Heart left ventricle (tissue), 16 donors: ENCODE data around the gene KRIT1. TPM values are rescaled to one million over a fixed set of nuclear protein-coding genes. Genes with fewer than 3 reads are reported as not detected.

Experiments used
- ATAC-seq, 4 donors: fragments of 200-7000 bp; cut with Tn5 transposase; one replicate each; pipeline ENCODE4 v1.9.1; 2020 to 2022; ENCODE audit warnings: moderate library complexity in 4 of 4, mild to moderate bottlenecking in 3 of 4, moderate number of reproducible peaks in 1 of 4
- DNase-seq, 5 donors: peaks; one replicate each; pipeline ENCODE4 v3.0.0-alpha.2; 2020
- H3K27ac ChIP-seq, 12 donors: fragments of 200-600 bp; sonication (generic) in 4 of 12; one replicate each; pipeline versions ENCODE4 v1.5.0 to v1.8.0; 2016 to 2022; ENCODE audit warnings: mild to moderate bottlenecking in 2 of 12
- H3K27me3 ChIP-seq, 9 donors: fragments of 200-600 bp; sonication (generic) in 2 of 9; one replicate each; pipeline versions ENCODE4 v1.5.1 to v1.8.0; 2016 to 2022; ENCODE audit warnings: mild to moderate bottlenecking in 3 of 9
- H3K36me3 ChIP-seq, 9 donors: fragments of 200-600 bp; sonication (generic) in 2 of 9; one replicate each; pipeline versions ENCODE4 v1.5.0 to v1.8.0; 2018 to 2022; ENCODE audit warnings: mild to moderate bottlenecking in 2 of 9
- H3K4me1 ChIP-seq, 12 donors: fragments of 200-600 bp; sonication (generic) in 4 of 12; one replicate each; pipeline versions ENCODE4 v1.5.0 to v1.8.0; 2016 to 2022; ENCODE audit warnings: mild to moderate bottlenecking in 3 of 12
- H3K4me3 ChIP-seq, 12 donors: fragments of 200-600 bp; sonication (generic) in 4 of 12; one replicate each; pipeline versions ENCODE4 v1.5.0 to v1.8.0; 2017 to 2022; ENCODE audit warnings: mild to moderate bottlenecking in 9 of 12, moderate library complexity in 4 of 12
- H3K9me3 ChIP-seq, 12 donors: fragments of 200-600 bp; sonication (generic) in 4 of 12; one replicate each; pipeline versions ENCODE4 v1.5.0 to v1.8.0; 2016 to 2022; ENCODE audit warnings: mild to moderate bottlenecking in 1 of 12
- POLR2A ChIP-seq, 2 donors: fragments of 450-650 bp; IDR thresholded peaks; one replicate each; pipeline ENCODE4 v1.6.1; 2017; ENCODE audit warnings: antibody characterized with exemption in 2 of 2, mild to moderate bottlenecking in 2 of 2, moderate library complexity in 2 of 2
- WGBS, 4 donors: extraction: QIAGEN DNeasy Blood & Tissue Kit in 2 of 4; methylation state at CpG; one replicate each; pipeline versions ENCODE4 v1.1.5 to v1.1.7; 2013 to 2018; 5-methylcytosine and 5-hydroxymethylcytosine counted together
- intact Hi-C, 10 donors: fragments of 100-400 bp; cut with DNase I; formaldehyde crosslinking; loops; one replicate each; pipeline versions ENCODE4 v1.11.1 to v1.14.2; 2022
- long read RNA-seq, 3 donors: library from polyadenylated mRNA; unstranded; transcript quantifications; one replicate each; pipeline ENCODE4 v2.0.0, GENCODE V29; 2020 to 2021
- polyA plus RNA-seq, 2 donors: library from polyadenylated mRNA; stranded (reverse); fragments of 200-250 nt; gene quantifications; one replicate each; pipeline ENCODE4 v1.2.3, GENCODE V29; 2013
- total RNA-seq, 9 donors: library from RNA; depleted of rRNA in 2 of 9; stranded (reverse); fragments of >200 nt in 2 of 9; fragmentation: NEBNext Ultra II Directional in 3 of 9; extraction: Animal tissue kit (Norgen Biotek cat#: 25700) in 3 of 9; gene quantifications; one replicate each; pipeline versions ENCODE4 v1.1.0 to v1.2.4, GENCODE V29; 2016 to 2023
- TF ChIP-seq, protein P1 (sequence below), 12 donors: fragments of 200-600 bp; sonication (generic) in 4 of 12; IDR thresholded peaks; one replicate each; pipeline versions ENCODE4 v1.5.0 to v1.8.0; 2018 to 2022; ENCODE audit warnings: antibody characterized with exemption in 12 of 12, mild to moderate bottlenecking in 5 of 12
- donor health status: ischemic (EF 13 %, LVEDD 7.1; RV severe dilation, severe dysfunction).
- donor health status: healthy with polysubstance abuse.
- donor health status: DM: no; HTN: yes; CAD: no.
- donor health status: DM: no; HTN: no; CAD: no.
- donor health status: ischemic (EF 25% LVEDD 6.9; RV normal size, moderate dysfunction).
- donor health status: ischemic (EF 25% LVEDD 5.7; RV mildly dilated, moderate dysfunction).
- donor health status: healthy.
- donor health status: DM: yes; HTN: yes; CAD: no.
- donor health status: ischemic (EF 35%, LVEDD 5.7; RV mildly dilated, moderate dysfunction).
- donor health status: nonischemic (EF 11% LVEDD 7.7; RV severe dilation, severe dysfunction).
- donor health status: DM: yes; HTN: yes; CAD: no.
- donor health status: PGD.
- donor health status: ischemic (EF 29% LVEDD 5.4; RV normal size, mild dysfunction).
- donor health status: nonischemic (EF 23%, LVEDD 6.1; RV moderate dilation, normal function).

The KRIT1 gene
- total RNA-seq (10 to 100 TPM; 22.1 to 45.0 (median 31.0) TPM), polyA plus RNA-seq (10 to 100 TPM; 13.0 to 21.2 TPM)
- long read RNA-seq, donor 1, partial matches to known transcripts: 3 of 15 reads
- long read RNA-seq, donor 1, other reads (novel, unspliced or antisense): 10 of 15 reads
- long read RNA-seq, donor 2, partial matches to known transcripts: 9 of 35 reads
- long read RNA-seq, donor 2, other reads (novel, unspliced or antisense): 25 of 35 reads
- long read RNA-seq, donor 3, partial matches to known transcripts: 1 of 17 reads
- long read RNA-seq, donor 3, other reads (novel, unspliced or antisense): 12 of 17 reads

DNA sequence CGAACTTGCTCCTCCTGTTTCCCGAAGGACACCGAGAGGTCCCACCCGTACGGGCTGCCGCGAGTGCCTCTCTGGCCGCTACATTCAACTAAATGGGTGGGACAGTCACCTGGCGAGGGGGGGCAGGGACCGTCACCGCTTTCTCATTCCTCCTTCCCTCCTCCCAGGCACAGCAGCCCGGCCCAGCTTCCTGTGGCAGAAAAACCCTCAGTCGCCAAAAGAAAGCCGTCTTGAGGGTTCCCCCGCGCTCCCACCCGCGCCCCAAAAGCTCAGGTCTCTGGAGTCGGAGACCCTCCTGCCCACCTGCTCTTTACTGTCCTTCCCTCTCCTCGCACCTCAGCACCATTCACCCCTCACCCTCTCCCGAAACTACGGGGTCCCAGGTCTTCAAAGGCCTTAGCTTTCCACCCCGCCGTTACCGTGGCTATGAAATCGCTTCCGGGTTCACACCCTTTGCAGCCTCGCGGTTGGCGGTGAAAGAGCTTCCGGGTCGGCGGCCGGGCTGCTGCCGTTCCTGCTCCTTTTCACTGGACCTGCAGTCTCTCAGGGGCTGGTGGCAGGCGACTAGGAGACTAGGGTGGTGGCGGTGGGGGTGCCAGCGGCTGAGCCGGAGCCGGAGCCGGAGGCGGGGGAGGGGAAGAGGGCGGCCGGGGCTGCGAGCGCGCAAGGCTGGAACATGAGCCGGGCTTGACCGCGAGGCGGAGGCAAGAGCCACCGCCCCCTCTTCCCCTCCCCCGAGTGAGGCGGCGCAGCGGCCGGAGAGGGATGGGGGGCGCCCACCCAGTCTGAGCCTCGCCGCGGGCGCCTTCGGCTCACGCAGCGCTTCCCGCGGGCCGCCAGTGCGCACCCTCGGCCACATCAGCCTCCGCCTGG lies at the start of gene KRIT1, which contains the start of gene ANKIB1:
KRIT1 (minus strand) TSS at position 428 of the 873 bp plus-strand sequence. CDS start 3,779 bp downstream, outside the sequence.
ANKIB1 (plus strand) TSS at position 488 of the 873 bp plus-strand sequence. CDS start 49,005 bp downstream, outside the sequence.
- intact Hi-C loops: loop anchor here in 8 of 10 donors (2.0 to 10.0 kb wide), 6 partner anchors 47 to 202 kb away; partner anchors contain the start of genes GATAD1 (in 8 of the 8) and CYP51A1 (in 1 of the 8)

DNA sequence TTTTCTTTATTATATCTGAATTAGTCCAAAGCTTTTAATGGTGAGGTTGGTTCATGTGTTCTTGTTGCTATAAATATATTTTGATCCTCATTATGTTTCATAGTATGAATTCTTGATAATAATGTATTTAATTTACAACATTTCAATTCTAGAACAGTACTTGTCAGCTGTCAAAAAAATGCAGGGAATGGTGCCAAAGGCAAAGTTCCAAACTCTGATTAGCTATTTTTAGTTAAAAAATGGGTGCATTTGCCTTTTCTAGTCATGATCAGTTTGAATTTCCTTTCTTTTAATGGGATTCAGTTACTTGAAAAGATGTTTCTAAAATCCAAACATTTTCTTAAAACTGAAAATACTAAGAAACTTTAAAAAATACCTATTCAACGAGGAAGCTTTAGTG lies 49.7 kb upstream of the KRIT1 start:
- no peak for ATAC-seq

More for the DNA sequence above, at the start of gene KRIT1, which contains the start of gene ANKIB1:
- Histone ChIP-seq H3K27me3 (no peaks in the 10 kb centered on the region), H3K4me3 (peak within 1 kb of the TSS; percentile 67 to 94 (median 82)), H3K36me3 (peaks cover 0 to 22% (median 12%) of the 10 kb centered on the region in 9 donors), H3K9me3 (no peaks in the 10 kb centered on the region), H3K4me1 (peaks cover 0 to 43% (median 30%) of the 10 kb centered on the region in 12 donors), H3K27ac (peak within 1 kb of the TSS; percentile 62 to 94 (median 90))
- 0% methylated on average over 34 to 71 of the region's 71 CpGs for WGBS, 4 donors
- ATAC-seq (peak; percentile 90 to 97 (median 96)), DNase-seq (peak; percentile 89 to 94 (median 91))
- peak in 1 of 2 donors; percentile 63 for TF ChIP-seq POLR2A (IDR thresholded peaks at IDR 0.05)
- TF ChIP-seq, protein P1, sequence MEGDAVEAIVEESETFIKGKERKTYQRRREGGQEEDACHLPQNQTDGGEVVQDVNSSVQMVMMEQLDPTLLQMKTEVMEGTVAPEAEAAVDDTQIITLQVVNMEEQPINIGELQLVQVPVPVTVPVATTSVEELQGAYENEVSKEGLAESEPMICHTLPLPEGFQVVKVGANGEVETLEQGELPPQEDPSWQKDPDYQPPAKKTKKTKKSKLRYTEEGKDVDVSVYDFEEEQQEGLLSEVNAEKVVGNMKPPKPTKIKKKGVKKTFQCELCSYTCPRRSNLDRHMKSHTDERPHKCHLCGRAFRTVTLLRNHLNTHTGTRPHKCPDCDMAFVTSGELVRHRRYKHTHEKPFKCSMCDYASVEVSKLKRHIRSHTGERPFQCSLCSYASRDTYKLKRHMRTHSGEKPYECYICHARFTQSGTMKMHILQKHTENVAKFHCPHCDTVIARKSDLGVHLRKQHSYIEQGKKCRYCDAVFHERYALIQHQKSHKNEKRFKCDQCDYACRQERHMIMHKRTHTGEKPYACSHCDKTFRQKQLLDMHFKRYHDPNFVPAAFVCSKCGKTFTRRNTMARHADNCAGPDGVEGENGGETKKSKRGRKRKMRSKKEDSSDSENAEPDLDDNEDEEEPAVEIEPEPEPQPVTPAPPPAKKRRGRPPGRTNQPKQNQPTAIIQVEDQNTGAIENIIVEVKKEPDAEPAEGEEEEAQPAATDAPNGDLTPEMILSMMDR (IDR thresholded peaks at IDR 0.05): peak in 7 of 12 donors; percentile 20 to 49 (median 27)

DNA sequence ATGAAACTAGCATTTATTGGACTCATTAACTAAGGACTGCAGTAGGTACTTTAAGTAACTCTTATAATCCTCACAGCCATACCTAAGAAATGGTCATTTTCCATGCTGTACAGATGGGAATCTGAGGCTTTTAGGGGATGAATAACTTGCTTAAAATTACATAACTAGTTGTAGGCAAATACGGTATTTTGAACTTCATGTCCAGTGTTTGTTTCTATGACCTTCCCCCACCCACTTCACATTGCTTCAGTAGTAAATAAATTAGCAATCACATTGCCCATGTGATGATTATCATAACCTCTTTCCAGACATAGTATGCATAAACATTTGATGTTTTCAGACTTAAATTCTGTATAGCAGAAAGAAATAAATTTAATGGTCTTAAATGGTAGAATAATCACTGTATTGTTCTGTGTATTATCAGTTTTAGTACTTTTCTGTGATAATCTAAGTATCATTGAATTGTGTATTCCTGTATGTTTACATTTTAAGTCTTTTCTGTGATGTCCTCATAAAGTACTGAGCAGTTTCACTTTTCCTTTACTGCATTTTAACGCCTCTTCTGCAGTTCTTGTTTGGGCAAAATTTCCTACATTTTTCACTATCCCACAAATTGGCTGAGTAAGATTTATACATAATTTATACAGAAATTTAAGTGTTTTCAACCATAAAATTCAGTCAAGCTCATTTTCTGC lies 48.3 kb upstream of the KRIT1 start:
- Histone ChIP-seq H3K9me3 (no peaks in the 10 kb centered on the region), H3K36me3 (peaks cover 0 to 21% (median 1%) of the 10 kb centered on the region in 9 donors), H3K4me1 (peaks cover 0 to 32% (median 18%) of the 10 kb centered on the region in 12 donors), H3K27me3 (no peaks in the 10 kb centered on the region), H3K4me3 (peak overlapping the region in 10 of 12 donors; percentile 7 to 50 (median 26)), H3K27ac (peak overlapping the region in 10 of 12 donors; percentile 0 to 62 (median 34))
- 42 to 72% (median 47%) methylated on average over 2 of the region's 2 CpGs for WGBS, 4 donors
- ATAC-seq (no peak), DNase-seq (no peak)
- intact Hi-C loops: loop anchor here in 4 of 10 donors (5.0 to 10.0 kb wide), 2 partner anchors 47 to 49 kb away; partner anchors contain the start of genes ANKIB1 (in 4 of the 4) and KRIT1 (in 4 of the 4)
- TF ChIP-seq POLR2A (IDR thresholded peaks at IDR 0.05): no peak

More for the DNA sequence above, 49.7 kb upstream of the KRIT1 start:
- Histone ChIP-seq H3K36me3 (peaks cover 0 to 27% (median 4%) of the 10 kb centered on the region in 9 donors), H3K9me3 (no peaks in the 10 kb centered on the region), H3K27me3 (no peaks in the 10 kb centered on the region), H3K4me3 (peak overlapping the region in 2 of 12 donors; percentile 26 to 45), H3K4me1 (peaks cover 0 to 32% (median 18%) of the 10 kb centered on the region in 12 donors), H3K27ac (peak overlapping the region in 7 of 12 donors; percentile 2 to 52 (median 21))
- intact Hi-C loops: loop anchor here in 2 of 10 donors (10.0 kb wide), 1 partner anchor 51 kb away; the partner anchor contains the start of genes ANKIB1 (in 2 of the 2) and KRIT1 (in 2 of the 2)
- WGBS, 4 donors: 6 to 17% (median 12%) methylated on average over 1 of the region's 1 CpG
- peak in 1 of 5 donors; percentile 30 for DNase-seq
- no peak for TF ChIP-seq POLR2A (IDR thresholded peaks at IDR 0.05)
- TF ChIP-seq, protein P1 (IDR thresholded peaks at IDR 0.05): no peak
